Upper lobe of right lung (tissue), 1 donor: ENCODE measurements around the gene PPAT. TPM values are rescaled to one million over a fixed set of nuclear protein-coding genes. Genes with fewer than 3 reads are reported as not detected.
"Not testable (repeated sequence)": the region's sequence is repeated elsewhere in the genome, so short reads cannot be mapped to it uniquely, and the experiment has no call there.

Experiments used
- ATAC-seq: fragments of 200-7000 bp; cut with Tn5 transposase; one replicate; pipeline ENCODE4 v1.9.1; 2020; ENCODE audit warnings: mild to moderate bottlenecking, moderate library complexity
- DNase-seq: peaks from one replicate; pipeline ENCODE4 v3.0.0-alpha.2; 2020
- H3K27ac ChIP-seq: fragments of 200-600 bp; one replicate; pipeline ENCODE4 v1.8.0; 2022
- H3K27me3 ChIP-seq: fragments of 200-600 bp; one replicate; pipeline ENCODE4 v1.8.0; 2022; ENCODE audit warnings: mild to moderate bottlenecking
- H3K36me3 ChIP-seq: fragments of 200-600 bp; one replicate; pipeline ENCODE4 v1.8.0; 2022
- H3K4me1 ChIP-seq: fragments of 200-600 bp; one replicate; pipeline ENCODE4 v1.8.0; 2022
- H3K4me3 ChIP-seq: fragments of 200-600 bp; one replicate; pipeline ENCODE4 v1.8.0; 2022; ENCODE audit warnings: mild to moderate bottlenecking
- H3K9me3 ChIP-seq: fragments of 200-600 bp; one replicate; pipeline ENCODE4 v1.8.0; 2022
- intact Hi-C: fragments of 100-400 bp; cut with DNase I; formaldehyde crosslinking; loops from one replicate; pipeline ENCODE4 v1.11.0; 2022
- total RNA-seq: library from RNA; stranded (reverse); fragmentation: NEBNext Ultra II Directional; extraction: Animal tissue kit (Norgen Biotek cat#: 25700); gene quantifications from one replicate; pipeline ENCODE4 v1.2.1, GENCODE V29; 2021
- TF ChIP-seq, protein P1 (sequence below): fragments of 200-600 bp; IDR thresholded peaks from one replicate; pipeline ENCODE4 v1.8.0; 2022; ENCODE audit warnings: antibody characterized with exemption
- donor health status: DM: no; HTN: yes; CAD: no; lungs with severe emphysema.

PPAT gene
- total RNA-seq, 1 donor from 2014 or later: 5.8 TPM

DNA sequence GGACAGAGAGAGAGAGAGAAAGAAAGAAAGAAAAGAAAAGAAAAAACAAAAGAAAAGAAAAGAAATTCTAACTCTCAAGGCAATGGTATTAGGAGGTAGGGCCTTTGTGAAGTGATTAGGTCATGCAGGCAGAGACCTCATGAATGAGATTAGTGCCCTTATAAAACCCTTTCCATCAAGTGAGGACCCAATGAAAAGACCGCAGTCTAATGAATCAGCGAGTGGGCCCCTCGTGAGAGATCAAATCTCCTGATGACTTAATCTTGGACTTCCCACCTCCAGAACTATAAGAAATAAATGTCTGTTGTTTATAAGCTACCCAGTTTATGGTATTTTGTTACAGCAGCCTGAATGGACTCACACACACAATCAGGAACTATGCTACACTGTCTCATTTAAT lies 65.0 kb downstream of the PPAT start:
- intact Hi-C loops: no loop called here
- Histone ChIP-seq H3K27me3 (no peaks in the 10 kb centered on the region), H3K27ac (no peak overlapping the region), H3K9me3 (no peaks in the 10 kb centered on the region), H3K4me1 (no peaks in the 10 kb centered on the region), H3K4me3 (no peak overlapping the region), H3K36me3 (peaks cover 25% of the 10 kb centered on the region)
- DNase-seq (no peak), ATAC-seq (no peak)
- TF ChIP-seq, protein P1, sequence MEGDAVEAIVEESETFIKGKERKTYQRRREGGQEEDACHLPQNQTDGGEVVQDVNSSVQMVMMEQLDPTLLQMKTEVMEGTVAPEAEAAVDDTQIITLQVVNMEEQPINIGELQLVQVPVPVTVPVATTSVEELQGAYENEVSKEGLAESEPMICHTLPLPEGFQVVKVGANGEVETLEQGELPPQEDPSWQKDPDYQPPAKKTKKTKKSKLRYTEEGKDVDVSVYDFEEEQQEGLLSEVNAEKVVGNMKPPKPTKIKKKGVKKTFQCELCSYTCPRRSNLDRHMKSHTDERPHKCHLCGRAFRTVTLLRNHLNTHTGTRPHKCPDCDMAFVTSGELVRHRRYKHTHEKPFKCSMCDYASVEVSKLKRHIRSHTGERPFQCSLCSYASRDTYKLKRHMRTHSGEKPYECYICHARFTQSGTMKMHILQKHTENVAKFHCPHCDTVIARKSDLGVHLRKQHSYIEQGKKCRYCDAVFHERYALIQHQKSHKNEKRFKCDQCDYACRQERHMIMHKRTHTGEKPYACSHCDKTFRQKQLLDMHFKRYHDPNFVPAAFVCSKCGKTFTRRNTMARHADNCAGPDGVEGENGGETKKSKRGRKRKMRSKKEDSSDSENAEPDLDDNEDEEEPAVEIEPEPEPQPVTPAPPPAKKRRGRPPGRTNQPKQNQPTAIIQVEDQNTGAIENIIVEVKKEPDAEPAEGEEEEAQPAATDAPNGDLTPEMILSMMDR: no peak

DNA sequence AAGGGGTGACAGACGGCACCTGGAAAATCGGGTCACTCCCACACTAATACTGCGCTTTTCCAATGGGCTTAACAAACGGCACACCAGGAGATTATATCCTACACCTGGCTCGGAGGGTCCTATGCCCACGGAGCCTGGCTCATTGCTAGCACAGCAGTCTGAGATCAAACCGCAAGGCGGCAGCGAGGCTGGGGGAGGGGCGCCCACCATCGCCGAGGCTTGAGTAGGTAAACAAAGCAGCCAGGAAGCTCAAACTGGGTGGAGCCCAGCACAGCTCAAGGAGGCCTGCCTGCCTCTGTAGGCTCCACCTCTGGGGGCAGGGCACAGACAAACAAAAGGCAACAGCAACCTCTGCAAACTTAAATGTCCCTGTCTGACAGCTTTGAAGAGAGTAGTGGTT lies 72.4 kb downstream of the PPAT start:
- H3K27me3 ChIP-seq, ATAC-seq, H3K36me3 ChIP-seq, H3K4me1 ChIP-seq, H3K27ac ChIP-seq, H3K9me3 ChIP-seq, H3K4me3 ChIP-seq, DNase-seq, intact Hi-C loops: not testable (repeated sequence)

DNA sequence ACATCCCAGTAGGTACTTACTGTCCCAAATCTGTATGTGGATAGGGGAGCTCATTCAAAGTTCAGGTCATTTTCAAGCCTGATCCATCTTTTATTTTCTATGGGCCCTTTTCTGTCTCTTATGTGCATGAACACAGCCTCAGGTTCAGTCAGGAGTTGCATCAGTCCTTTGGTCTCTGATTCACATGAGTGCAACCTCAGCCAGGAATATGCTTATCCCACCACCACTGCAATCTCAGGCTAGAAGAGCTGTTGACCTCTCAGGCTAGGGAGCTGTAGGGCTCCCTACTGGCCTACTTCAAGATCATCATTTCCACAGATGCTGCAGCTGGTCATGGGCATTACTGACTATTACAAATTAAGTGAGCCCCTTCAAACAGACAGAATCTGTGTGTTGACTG lies 75.3 kb downstream of the PPAT start:
- DNase-seq (no peak), ATAC-seq (no peak)
- peaks cover 13% of the 10 kb centered on the region for H3K36me3 ChIP-seq
- H3K4me3 ChIP-seq: no peak overlapping the region
- H3K4me1 ChIP-seq: no peaks in the 10 kb centered on the region
- H3K27ac ChIP-seq: no peak overlapping the region
- intact Hi-C loops: no loop called here
- H3K27me3 ChIP-seq: no peaks in the 10 kb centered on the region
- TF ChIP-seq, protein P1: no peak
- H3K9me3 ChIP-seq: no peaks in the 10 kb centered on the region

DNA sequence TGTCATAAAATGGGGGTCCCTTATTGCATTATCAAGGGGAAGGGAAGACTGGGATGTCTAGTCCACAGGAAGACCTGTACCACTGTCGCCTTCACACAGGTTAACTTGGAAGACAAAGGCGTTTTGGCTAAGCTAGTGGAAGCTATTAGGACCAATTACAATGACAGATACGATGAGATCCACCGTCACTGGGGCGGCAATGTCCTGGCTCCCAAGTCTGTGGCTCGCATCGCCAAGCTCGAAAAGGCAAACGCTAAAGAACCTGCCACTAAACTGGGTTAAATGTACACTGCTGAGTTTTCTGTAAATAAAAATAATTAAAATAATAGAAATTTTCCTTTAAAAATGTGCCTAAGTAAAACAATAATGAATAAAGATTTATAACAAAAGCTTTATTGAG lies 78.8 kb downstream of the PPAT start:
- Histone ChIP-seq H3K27ac (no peak overlapping the region), H3K9me3 (no peaks in the 10 kb centered on the region), H3K36me3 (peaks cover 26% of the 10 kb centered on the region), H3K4me1 (no peaks in the 10 kb centered on the region), H3K27me3 (no peaks in the 10 kb centered on the region), H3K4me3 (no peak overlapping the region)
- no peak for DNase-seq
- TF ChIP-seq, protein P1: no peak
- no peak for ATAC-seq
- intact Hi-C loops: no loop called here

DNA sequence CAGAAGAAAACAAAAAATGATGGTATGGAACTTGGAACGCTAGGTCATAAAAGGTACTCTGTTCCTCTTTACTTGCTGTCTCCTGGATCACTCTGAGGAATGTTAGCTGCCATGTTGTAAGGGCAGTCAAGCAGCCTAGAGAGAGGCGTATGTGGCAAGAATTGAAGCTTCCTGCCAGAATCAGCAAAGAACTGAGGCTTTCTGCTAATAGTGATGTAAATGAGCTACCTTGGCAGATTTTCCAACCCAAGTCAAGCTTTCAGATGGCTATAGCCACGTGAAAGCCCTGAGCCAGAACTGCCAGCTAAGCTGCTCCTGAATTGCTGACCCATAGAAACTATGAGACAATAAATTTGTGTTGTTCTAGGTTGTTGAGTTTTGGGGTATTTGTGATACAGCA lies 86.8 kb downstream of the PPAT start:
- no peak overlapping the region for H3K27ac ChIP-seq
- H3K4me1 ChIP-seq: no peaks in the 10 kb centered on the region
- no peak for DNase-seq
- H3K4me3 ChIP-seq: no peak overlapping the region
- no peaks in the 10 kb centered on the region for H3K9me3 ChIP-seq
- intact Hi-C loops: no loop called here
- no peaks in the 10 kb centered on the region for H3K27me3 ChIP-seq
- peaks cover 34% of the 10 kb centered on the region for H3K36me3 ChIP-seq
- TF ChIP-seq, protein P1: no peak
- ATAC-seq: no peak

DNA sequence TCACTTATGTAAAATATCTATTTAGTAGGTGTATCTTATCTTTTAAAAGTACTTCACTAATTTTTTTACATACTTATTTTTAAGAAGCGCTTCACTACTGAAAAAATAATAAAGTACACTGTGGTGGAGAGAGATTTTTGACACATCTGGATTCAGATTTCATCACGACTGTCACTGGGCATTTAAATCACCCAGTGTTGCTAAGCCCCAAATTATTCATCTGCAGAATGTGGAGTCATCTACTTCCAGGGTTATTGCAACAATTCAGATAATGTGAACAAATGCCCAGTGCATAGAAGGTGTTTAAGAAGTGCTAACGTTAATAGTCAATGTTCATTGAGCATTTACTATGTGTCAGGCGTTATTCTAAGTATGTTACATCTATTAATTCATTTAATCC lies 90.0 kb downstream of the PPAT start:
- Histone ChIP-seq H3K4me3 (no peak overlapping the region), H3K9me3 (no peaks in the 10 kb centered on the region), H3K4me1 (no peaks in the 10 kb centered on the region), H3K27ac (no peak overlapping the region), H3K27me3 (no peaks in the 10 kb centered on the region), H3K36me3 (peaks cover 20% of the 10 kb centered on the region)
- intact Hi-C loops: no loop called here
- ATAC-seq: no peak
- no peak for DNase-seq
- TF ChIP-seq, protein P1: no peak

Other genes starting within 250 kb of the PPAT start
- 14.6 TPM for gene AASDH, start 48.1 kb downstream of the PPAT start, total RNA-seq
- gene PAICS, start 645 bp upstream of the PPAT start, total RNA-seq: 23.6 TPM
- gene SRP72, start 32.0 kb upstream of the PPAT start, total RNA-seq: 85.4 TPM
- gene ARL9, start 70.2 kb upstream of the PPAT start, total RNA-seq: not detected
- gene HOPX, start 245.7 kb upstream of the PPAT start, total RNA-seq: 520 TPM